Measurements from ENCODE around the gene PSMA5.

PSMA5 gene

GRCh38 chr1:109367626-109368025, 58.6 kb downstream of the PSMA5 start:
- DNase-seq = peak in 2 of 4 experiments; percentile 46 to 52

- no peak for DNase-seq
These were observed 60.5 kb downstream of the PSMA5 start for GRCh38 chr1:109365642-109366204.

GRCh38 chr1:109361649-109362048, 64.6 kb downstream of the PSMA5 start:
- DNase-seq = no peak

GRCh38 chr1:109361069-109361468, 65.2 kb downstream of the PSMA5 start:
- peak; percentile 34 to 83 (median 62) for DNase-seq

GRCh38 chr1:109357616-109358015, 68.6 kb downstream of the PSMA5 start:
- DNase-seq = no peak

DNA sequence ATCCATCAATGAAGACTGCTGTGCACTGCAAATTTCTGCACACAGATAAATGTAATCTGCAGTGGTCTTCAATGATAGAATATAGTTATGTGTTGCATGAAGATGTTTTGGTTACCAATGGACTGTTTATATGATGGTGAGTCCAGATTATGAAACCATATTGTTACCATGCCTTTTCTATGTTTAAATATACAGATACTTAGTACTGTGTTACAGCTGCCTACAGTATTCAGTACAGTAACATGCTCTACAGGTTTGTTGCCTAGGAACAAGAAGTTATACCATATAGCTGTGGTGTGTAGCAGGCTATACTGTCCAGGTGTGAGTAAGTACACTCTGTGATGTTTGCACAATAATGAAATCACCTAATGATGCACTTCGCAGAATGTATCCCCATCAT, 69.3 kb downstream of the PSMA5 start:
- no peak for DNase-seq

- no peak for DNase-seq
These were observed 69.7 kb downstream of the PSMA5 start for GRCh38 chr1:109356505-109356904.

- no peak for DNase-seq
These were observed 71.3 kb downstream of the PSMA5 start for GRCh38 chr1:109354929-109355328.

GRCh38 chr1:109351457-109351856, 74.8 kb downstream of the PSMA5 start:
- no peak for DNase-seq

DNA sequence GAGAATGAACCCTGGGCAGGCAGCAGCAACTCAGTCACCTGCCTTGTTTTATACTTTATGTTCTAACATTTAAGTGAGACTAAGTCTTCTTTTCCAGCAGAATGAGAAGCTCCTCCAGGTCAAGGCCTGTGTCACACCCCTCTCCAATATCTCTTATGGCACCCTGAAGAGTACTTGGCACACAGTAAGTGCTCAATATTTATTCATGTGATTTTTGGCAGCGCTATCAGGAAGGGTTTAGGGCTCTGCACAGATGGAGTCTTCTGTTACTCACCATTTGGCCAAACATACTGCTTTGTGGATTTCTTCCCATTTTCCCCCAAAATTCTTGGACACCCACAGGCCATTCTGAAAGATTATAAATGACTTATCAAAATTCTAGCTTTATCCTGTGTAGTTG, 75.6 kb downstream of the PSMA5 start:
- DNase-seq = no peak

DNA sequence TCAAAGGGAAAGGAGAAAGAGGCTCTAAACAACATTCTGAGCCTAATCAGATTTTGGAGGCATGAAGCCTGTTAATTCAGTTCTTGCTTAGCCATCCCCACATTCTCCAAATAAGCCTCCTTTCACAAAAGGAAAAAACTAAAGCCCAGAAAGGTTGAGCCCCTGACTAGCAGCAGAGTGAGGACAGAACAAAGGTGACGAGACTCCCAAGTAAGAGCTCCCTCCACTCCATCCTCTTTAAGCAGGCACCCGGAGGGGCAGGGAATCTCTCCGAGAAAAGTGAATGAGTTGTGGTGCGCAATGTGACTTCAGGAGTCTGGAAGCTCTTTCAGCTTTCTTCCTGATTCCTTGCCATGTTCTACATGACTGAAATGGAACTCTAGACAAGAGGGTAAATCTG, 76.1 kb downstream of the PSMA5 start:
- DNase-seq = no peak
